BLaER1 treated with 17β-estradiol and CSF1 and Interleukin-3, amounts not matched to agents 10 nM and 100 nM (cell line): Measurements from ENCODE around the gene TMEM115.

Experiments
- H3K27ac ChIP-seq, 11 experiments: shearing (Covaris generic); formaldehyde crosslinking; 2 replicates each; pipeline ENCODE4 v1.8.1; 2022
- H3K27me3 ChIP-seq, 11 experiments: shearing (Covaris generic); formaldehyde crosslinking; 2 replicates each; pipeline ENCODE4 v1.8.1; 2022
- H3K36me3 ChIP-seq, 11 experiments: shearing (Covaris generic); formaldehyde crosslinking; 2 replicates each; pipeline ENCODE4 v1.8.1; 2022
- H3K4me1 ChIP-seq, 10 experiments: shearing (Covaris generic); formaldehyde crosslinking; 2 replicates each; pipeline ENCODE4 v1.8.1; 2022
- H3K4me2 ChIP-seq, 11 experiments: shearing (Covaris generic); formaldehyde crosslinking; 2 replicates each; pipeline ENCODE4 v1.8.1; 2022
- H3K4me3 ChIP-seq, 10 experiments: shearing (Covaris generic); formaldehyde crosslinking; 2 replicates each; pipeline ENCODE4 v1.8.1; 2022
- H3K9ac ChIP-seq, 11 experiments: shearing (Covaris generic); formaldehyde crosslinking; 2 replicates each; pipeline ENCODE4 v1.8.1; 2022
- H3K9me3 ChIP-seq, 11 experiments: shearing (Covaris generic); formaldehyde crosslinking; replicated peaks in 1 of 11; 2 replicates each; pipeline ENCODE4 v1.8.1; 2022
- H4K20me1 ChIP-seq, 11 experiments: shearing (Covaris generic); formaldehyde crosslinking; 2 replicates each; pipeline ENCODE4 v1.8.1; 2022
- Cebpa-rat ChIP-seq, 11 experiments: shearing (Covaris generic); IDR thresholded peaks; 2 replicates each; pipeline ENCODE4 v1.8.1; 2022

Gene TMEM115, protein sequence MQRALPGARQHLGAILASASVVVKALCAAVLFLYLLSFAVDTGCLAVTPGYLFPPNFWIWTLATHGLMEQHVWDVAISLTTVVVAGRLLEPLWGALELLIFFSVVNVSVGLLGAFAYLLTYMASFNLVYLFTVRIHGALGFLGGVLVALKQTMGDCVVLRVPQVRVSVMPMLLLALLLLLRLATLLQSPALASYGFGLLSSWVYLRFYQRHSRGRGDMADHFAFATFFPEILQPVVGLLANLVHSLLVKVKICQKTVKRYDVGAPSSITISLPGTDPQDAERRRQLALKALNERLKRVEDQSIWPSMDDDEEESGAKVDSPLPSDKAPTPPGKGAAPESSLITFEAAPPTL

DNA sequence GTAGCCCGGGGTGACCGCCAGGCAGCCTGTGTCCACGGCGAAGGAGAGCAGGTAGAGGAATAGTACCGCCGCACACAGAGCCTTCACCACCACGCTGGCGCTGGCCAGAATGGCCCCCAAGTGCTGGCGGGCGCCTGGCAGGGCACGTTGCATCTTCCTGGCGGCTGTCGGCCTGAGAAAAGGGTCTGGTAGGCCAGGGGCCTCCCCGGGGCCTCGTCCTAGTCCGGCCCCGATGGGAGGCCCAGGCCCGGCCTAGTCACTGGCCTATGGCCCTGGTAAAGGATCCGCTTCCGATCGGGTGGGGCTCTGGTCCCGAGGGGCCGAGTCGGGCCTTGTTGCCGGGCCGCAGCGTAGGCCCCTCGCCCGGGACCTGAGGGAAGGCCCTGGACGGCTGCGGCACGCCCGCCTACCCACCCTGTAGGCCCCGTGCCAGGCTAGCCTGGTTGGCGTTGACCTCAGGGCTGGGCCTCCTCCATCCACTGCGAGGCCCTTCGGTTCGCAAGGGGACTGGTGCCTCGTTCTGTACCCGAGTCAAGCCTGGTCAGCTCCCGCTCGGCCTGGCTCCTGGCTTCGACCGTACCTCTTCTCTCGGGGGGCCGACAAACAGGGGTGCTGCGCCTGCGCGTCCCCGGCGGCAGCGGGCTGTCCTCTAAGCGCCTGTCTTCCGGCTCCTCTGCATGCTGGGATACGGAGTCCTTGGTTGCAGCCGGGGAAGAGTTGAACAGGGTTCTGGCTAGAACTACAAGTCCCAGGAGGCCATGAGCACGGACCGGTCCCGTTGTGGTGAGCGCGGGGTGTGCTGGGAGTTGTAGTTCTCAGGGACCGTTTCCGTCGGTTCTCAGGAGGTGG lies at the start of gene TMEM115:
TMEM115 (minus strand) TSS at position 611 of the 849 bp plus-strand sequence; CDS start at position 153, 458 bp downstream.
- Histone ChIP-seq H3K9ac (peak within 1 kb of the TSS; percentile 91 to 99 (median 93)), H3K4me2 (peak within 1 kb of the TSS; percentile 92 to 100 (median 99)), H4K20me1 (peaks cover 46 to 50% (median 49%) of the 10 kb centered on the region in 11 experiments), H3K9me3 (no peaks in the 10 kb centered on the region), H3K4me3 (peak within 1 kb of the TSS; percentile 72 to 96 (median 82)), H3K4me1 (peaks cover 44 to 59% (median 53%) of the 10 kb centered on the region in 10 experiments), H3K27me3 (no peaks in the 10 kb centered on the region), H3K36me3 (peaks cover 29 to 43% (median 34%) of the 10 kb centered on the region in 11 experiments), H3K27ac (peak within 1 kb of the TSS; percentile 84 to 96 (median 91))
- TF ChIP-seq Cebpa-rat (IDR thresholded peaks at IDR 0.05), result no peak

DNA sequence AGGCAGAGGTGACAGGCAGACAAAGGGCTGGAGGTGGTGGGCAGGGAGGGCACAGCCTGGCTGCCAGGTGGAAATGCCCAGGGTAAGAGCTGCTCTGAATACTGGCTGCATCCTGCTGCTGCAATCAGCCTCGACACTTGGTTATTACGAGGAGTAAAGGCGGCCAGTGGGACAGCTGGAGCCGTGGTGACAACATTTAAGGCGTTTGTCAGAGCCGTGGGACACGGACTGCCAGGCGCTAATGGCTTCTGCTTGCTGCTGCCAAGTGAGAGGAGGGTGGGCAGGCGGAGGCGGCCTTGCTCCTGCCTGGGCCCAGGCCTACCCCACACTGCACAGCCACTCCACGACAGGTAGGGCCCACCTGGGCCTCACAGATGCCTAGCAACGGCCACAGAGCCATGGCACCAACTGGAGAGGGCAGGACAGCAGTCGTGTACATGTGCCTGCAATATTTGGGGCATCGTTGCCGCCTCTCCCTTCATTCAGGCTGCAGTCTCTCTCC lies 49.2 kb upstream of the TMEM115 start:
- Histone ChIP-seq H4K20me1 (peaks cover 0 to 33% (median 0%) of the 10 kb centered on the region in 11 experiments; a peak in 9 of 22 replicates), H3K4me2 (no peak overlapping the region), H3K27ac (no peak overlapping the region), H3K9ac (no peak overlapping the region), H3K36me3 (no peaks in the 10 kb centered on the region), H3K4me1 (no peaks in the 10 kb centered on the region; a peak in 1 of 20 replicates), H3K9me3 (no peaks in the 10 kb centered on the region), H3K4me3 (no peak overlapping the region), H3K27me3 (peaks cover 0 to 8% (median 0%) of the 10 kb centered on the region in 11 experiments; a peak in 3 of 22 replicates)
- no peak for TF ChIP-seq Cebpa-rat (IDR thresholded peaks at IDR 0.05)

DNA sequence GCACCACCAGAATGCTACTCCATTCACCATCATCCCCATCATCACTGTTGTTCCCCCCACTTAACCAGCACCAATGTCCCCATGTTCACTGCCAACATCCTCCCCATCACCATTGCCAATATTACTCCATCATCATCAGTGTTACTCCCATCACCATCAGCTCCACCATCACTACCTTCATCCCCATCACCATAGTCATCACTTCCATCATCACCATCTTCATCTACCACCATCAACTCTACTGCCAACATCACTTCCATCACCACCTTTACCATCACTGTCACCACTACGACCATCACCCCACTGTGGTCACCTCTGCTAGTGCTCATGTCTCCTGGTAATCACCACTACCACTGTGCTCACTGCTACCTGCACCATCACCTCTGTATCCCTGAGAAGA lies 47.2 kb upstream of the TMEM115 start:
- Histone ChIP-seq H3K4me3 (no peak overlapping the region), H3K4me2 (no peak overlapping the region), H4K20me1 (peaks cover 0 to 33% (median 5%) of the 10 kb centered on the region in 11 experiments; a peak in 9 of 22 replicates), H3K27me3 (peaks cover 0 to 8% (median 0%) of the 10 kb centered on the region in 11 experiments; a peak in 3 of 22 replicates), H3K27ac (no peak overlapping the region), H3K9ac (no peak overlapping the region), H3K36me3 (no peaks in the 10 kb centered on the region), H3K9me3 (no peaks in the 10 kb centered on the region), H3K4me1 (peaks cover 0 to 11% (median 8%) of the 10 kb centered on the region in 10 experiments; a peak in 14 of 20 replicates)
- no peak for TF ChIP-seq Cebpa-rat (IDR thresholded peaks at IDR 0.05)

DNA sequence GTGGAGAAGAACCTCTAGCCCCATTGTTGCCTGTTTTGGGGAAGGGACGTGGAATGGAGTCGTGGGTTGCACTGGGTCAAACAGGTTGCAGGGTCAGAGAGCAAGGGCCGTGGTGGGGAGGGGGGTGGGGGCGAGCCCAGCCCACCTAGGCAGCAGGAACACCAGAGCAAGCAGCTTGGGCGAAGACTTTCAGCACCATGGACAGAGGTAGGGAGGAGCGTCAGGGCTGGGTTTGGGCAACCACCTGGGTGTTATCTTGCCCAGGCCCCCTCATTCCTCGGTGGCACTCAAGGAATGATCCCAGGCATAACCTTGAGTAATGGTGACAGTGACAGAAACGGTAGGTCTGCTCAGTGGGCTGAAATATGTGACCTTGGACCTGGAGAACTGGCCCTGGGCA lies 45.9 kb upstream of the TMEM115 start:
- peaks cover 0 to 33% (median 5%) of the 10 kb centered on the region in 11 experiments; a peak in 9 of 22 replicates for H4K20me1 ChIP-seq
- peaks cover 0 to 17% (median 13%) of the 10 kb centered on the region in 10 experiments; a peak in 14 of 20 replicates for H3K4me1 ChIP-seq
- no peak overlapping the region for H3K27ac ChIP-seq
- TF ChIP-seq Cebpa-rat (IDR thresholded peaks at IDR 0.05), result no peak
- no peaks in the 10 kb centered on the region for H3K9me3 ChIP-seq
- H3K27me3 ChIP-seq, result peaks cover 0 to 8% (median 0%) of the 10 kb centered on the region in 11 experiments; a peak in 3 of 22 replicates
- no peak overlapping the region for H3K4me2 ChIP-seq
- H3K4me3 ChIP-seq, result no peak overlapping the region
- no peaks in the 10 kb centered on the region for H3K36me3 ChIP-seq
- no peak overlapping the region for H3K9ac ChIP-seq

DNA sequence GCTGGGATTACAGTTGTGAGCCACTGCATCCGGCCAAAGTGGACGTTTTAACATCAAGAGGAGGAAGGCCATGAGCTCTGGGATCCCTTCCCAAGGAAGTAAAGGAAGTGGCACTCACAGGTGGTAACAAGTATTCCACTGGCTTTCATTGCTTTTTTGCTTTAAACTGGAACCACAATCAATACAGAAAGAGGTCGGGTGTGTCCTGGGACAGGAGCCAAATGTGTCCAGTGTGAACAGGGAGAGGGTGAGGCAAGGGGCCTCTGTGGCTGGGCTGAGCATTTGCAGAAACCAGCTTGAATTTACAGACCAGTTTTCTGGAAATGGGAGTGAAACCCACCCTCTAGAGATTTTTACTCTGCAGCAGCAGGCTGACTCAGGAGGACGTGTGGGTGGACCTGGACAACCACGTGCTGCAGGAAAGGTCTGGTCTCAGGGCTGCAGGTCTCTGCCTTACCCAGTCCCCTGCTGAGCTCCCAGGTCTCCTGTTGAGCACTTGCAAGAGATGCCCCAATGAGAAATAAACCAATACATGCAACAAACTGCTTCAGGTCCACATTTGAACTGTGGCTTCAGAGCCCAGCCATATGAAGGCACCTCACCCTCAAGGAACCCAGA lies 42.8 kb upstream of the TMEM115 start:
- Histone ChIP-seq H3K4me3 (no peak overlapping the region), H4K20me1 (peaks cover 0 to 10% (median 0%) of the 10 kb centered on the region in 11 experiments; a peak in 8 of 22 replicates), H3K27me3 (no peaks in the 10 kb centered on the region; a peak in 1 of 22 replicates), H3K9ac (no peak overlapping the region), H3K9me3 (no peaks in the 10 kb centered on the region), H3K4me1 (peaks cover 0 to 37% (median 30%) of the 10 kb centered on the region in 10 experiments; a peak in 16 of 20 replicates), H3K36me3 (no peaks in the 10 kb centered on the region), H3K4me2 (peak overlapping the region in 9 of 11 experiments; percentile 24 to 67 (median 47); a peak in 18 of 22 replicates), H3K27ac (peak overlapping the region in 1 of 11 experiments; percentile 15; a peak in 1 of 22 replicates)
- TF ChIP-seq Cebpa-rat (IDR thresholded peaks at IDR 0.05), result no peak

GRCh38 chr3:50396502-50396901 lies 37.2 kb upstream of the TMEM115 start:
- H3K36me3 ChIP-seq, result no peaks in the 10 kb centered on the region
- H3K4me3 ChIP-seq, result no peak overlapping the region
- H3K4me2 ChIP-seq, result 0 out of 22 replicates have a peak overlapping the region, but pooled peaks of 1 of the 11 experiments have one; percentile 42
- TF ChIP-seq Cebpa-rat (IDR thresholded peaks at IDR 0.05), result no peak
- 0 out of 22 replicates have a peak, but pooled peaks cover 0 to 7% (median 0%) of the 10 kb centered on the region in 11 experiments for H4K20me1 ChIP-seq
- peaks cover 20 to 54% (median 41%) of the 10 kb centered on the region in 10 experiments for H3K4me1 ChIP-seq
- no peak overlapping the region for H3K9ac ChIP-seq
- H3K27ac ChIP-seq, result no peak overlapping the region
- H3K27me3 ChIP-seq, result no peaks in the 10 kb centered on the region
- no peaks in the 10 kb centered on the region for H3K9me3 ChIP-seq

DNA sequence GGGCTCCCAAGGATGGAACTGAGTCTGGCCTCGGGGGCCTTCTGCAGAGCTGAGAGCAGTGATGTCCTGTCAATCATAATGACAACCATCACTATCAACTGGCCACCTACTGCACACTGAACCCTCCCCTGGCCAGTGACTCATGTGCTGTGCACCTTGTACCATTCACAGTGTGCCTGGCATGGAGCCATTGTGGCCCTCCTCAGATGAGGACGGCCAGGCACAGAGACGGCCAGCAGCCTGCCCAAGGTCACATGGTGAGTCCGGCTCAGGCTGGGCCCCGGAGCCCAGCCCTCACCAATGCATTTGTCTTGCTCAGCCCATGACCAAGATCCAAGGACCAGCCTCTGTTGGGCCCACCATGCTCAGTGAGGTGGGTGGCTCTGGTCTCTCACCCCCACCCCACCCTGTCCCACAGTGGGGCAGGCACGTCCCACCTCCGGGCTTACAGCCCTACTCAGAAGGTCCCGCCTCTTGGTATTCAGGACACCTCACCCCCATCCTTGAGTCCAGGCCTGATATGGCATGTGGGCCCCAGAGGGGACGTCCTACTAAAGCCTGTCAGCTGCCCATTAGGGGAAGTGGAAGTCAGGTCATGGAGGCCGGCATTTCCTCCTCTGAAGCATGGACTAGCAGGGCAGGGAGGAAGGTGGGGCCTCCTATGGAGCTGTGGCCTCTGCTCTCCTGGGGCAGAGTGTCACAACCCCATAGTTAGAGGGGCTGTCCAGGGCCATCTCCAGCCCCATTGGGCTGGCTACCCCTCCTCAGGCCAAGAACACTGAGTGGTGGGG lies 35.9 kb upstream of the TMEM115 start:
- H4K20me1 ChIP-seq, result 0 out of 22 replicates have a peak, but pooled peaks cover 0 to 7% (median 0%) of the 10 kb centered on the region in 11 experiments
- peak overlapping the region in 8 of 11 experiments; percentile 20 to 89 (median 61); a peak in 13 of 22 replicates for H3K4me2 ChIP-seq
- H3K36me3 ChIP-seq, result no peaks in the 10 kb centered on the region
- no peak overlapping the region for H3K4me3 ChIP-seq
- peak overlapping the region in 7 of 11 experiments; percentile 25 to 72 (median 52); a peak in 11 of 22 replicates for H3K27ac ChIP-seq
- H3K27me3 ChIP-seq, result no peaks in the 10 kb centered on the region
- peak overlapping the region in 1 of 11 experiments; percentile 15; a peak in 1 of 22 replicates for H3K9ac ChIP-seq
- no peak for TF ChIP-seq Cebpa-rat (IDR thresholded peaks at IDR 0.05)
- H3K9me3 ChIP-seq, result no peaks in the 10 kb centered on the region
- peaks cover 20 to 48% (median 37%) of the 10 kb centered on the region in 10 experiments for H3K4me1 ChIP-seq
